ENCODE measurements around the gene OR2M4.

- TF ChIP-seq ZNF274 (IDR thresholded peaks at IDR 0.05; ENCODE audit: low read depth, low read length) = no peak
- no peak for TF ChIP-seq SUZ12 (IDR thresholded peaks at IDR 0.05; ENCODE audit: extremely low read depth, insufficient read depth, insufficient read length)
Measured at GRCh38 chr1:248288391-248288790, 57.2 kb downstream of the OR2M4 start.

Data from NT2/D1 (cell line).